Ovary (tissue), 3 donors: Measurements from ENCODE around the gene CCDC187.

ENCODE experiments used
- CTCF ChIP-seq, 3 donors: fragments of 450-650 bp in 2 of 3; fragments of 200-600 bp in 1 of 3; IDR thresholded peaks; one replicate each; pipeline versions ENCODE4 v1.5.1 to v1.8.0; 2016 to 2022; ENCODE audit warnings: antibody characterized with exemption in 3 of 3, mild to moderate bottlenecking in 1 of 3
- EP300 ChIP-seq: sonication (generic); formaldehyde crosslinking; IDR thresholded peaks from one replicate; pipeline ENCODE4 v1.6.1; 2017; ENCODE audit warnings: antibody characterized with exemption
- donor health status: DM: no; HTN: no; CAD: no.

- no peak for TF ChIP-seq CTCF (IDR thresholded peaks at IDR 0.05)
- no peak for TF ChIP-seq EP300
These were observed 27.1 kb upstream of the CCDC187 start for GRCh38 chr9:136331030-136331429.
